ENCODE results near the gene KIFAP3. TPM values are rescaled to one million over a fixed set of nuclear protein-coding genes. Genes with fewer than 3 reads are reported as not detected.

KIFAP3 gene
- total and polyA plus RNA-seq, 4 donors: 4.5 to 11.1 (median 6.9) TPM

GRCh38 chr1:169933984-169934725 is 140.3 kb downstream of the KIFAP3 start:
- H3K27me3 ChIP-seq (ENCODE audit: control insufficient read depth in 4 of 4, insufficient read depth in 4 of 4, low read length in 3 of 4): no peaks in the 10 kb centered on the region
- H3K36me3 ChIP-seq (ENCODE audit: control insufficient read depth in 4 of 4, insufficient read depth in 3 of 4, low read depth in 1 of 4, low read length in 3 of 4): no peaks in the 10 kb centered on the region
- no peak overlapping the region for H3K9ac ChIP-seq (ENCODE audit: low read depth in 1 of 2, low read length in 2 of 2)
- 59% methylated on average over 7 of the region's 7 CpGs for WGBS
- H3K9me3 ChIP-seq (ENCODE audit: control insufficient read depth in 4 of 4, low read length in 3 of 4): no peaks in the 10 kb centered on the region
- H3K4me1 ChIP-seq (ENCODE audit: control insufficient read depth in 4 of 4, insufficient read depth in 4 of 4, low read length in 3 of 4): no peaks in the 10 kb centered on the region
- no peak overlapping the region for H3K27ac ChIP-seq (ENCODE audit: low read depth in 1 of 2, low read length in 2 of 2)
- no peak overlapping the region for H3K4me3 ChIP-seq (ENCODE audit: low read depth in 1 of 3, low read length in 3 of 3)
- DNase-seq (ENCODE audit: low spot score): no peak
- no peak for TF ChIP-seq NR2F2 (IDR thresholded peaks at IDR 0.05)
- no peak for TF ChIP-seq RAD21 (IDR thresholded peaks at IDR 0.05)
- TF ChIP-seq ZBTB33 (IDR thresholded peaks at IDR 0.05): no peak
- TF ChIP-seq TAF1 (conservative IDR thresholded peaks at IDR 0.05): no peak

- H3K27me3 ChIP-seq (ENCODE audit: control insufficient read depth in 4 of 4, insufficient read depth in 4 of 4, low read length in 3 of 4): no peaks in the 10 kb centered on the region
- H3K9ac ChIP-seq (ENCODE audit: low read depth in 1 of 2, low read length in 2 of 2): no peak overlapping the region
- no peak for DNase-seq (ENCODE audit: low spot score)
- no peak overlapping the region for H3K4me3 ChIP-seq (ENCODE audit: low read depth in 1 of 3, low read length in 3 of 3)
- no peaks in the 10 kb centered on the region for H3K36me3 ChIP-seq (ENCODE audit: control insufficient read depth in 4 of 4, insufficient read depth in 3 of 4, low read depth in 1 of 4, low read length in 3 of 4)
- H3K9me3 ChIP-seq (ENCODE audit: control insufficient read depth in 4 of 4, low read length in 3 of 4): no peaks in the 10 kb centered on the region
- H3K27ac ChIP-seq (ENCODE audit: low read depth in 1 of 2, low read length in 2 of 2): no peak overlapping the region
- no peaks in the 10 kb centered on the region for H3K4me1 ChIP-seq (ENCODE audit: control insufficient read depth in 4 of 4, insufficient read depth in 4 of 4, low read length in 3 of 4)
- WGBS: 95% methylated on average over 1 of the region's 1 CpG
- no peak for TF ChIP-seq HNF4A (conservative IDR thresholded peaks at IDR 0.05)
- TF ChIP-seq NR2F2 (IDR thresholded peaks at IDR 0.05): no peak
- no peak for TF ChIP-seq FOXA1 (IDR thresholded peaks at IDR 0.05)
- no peak for TF ChIP-seq GABPA (IDR thresholded peaks at IDR 0.05 in 1 of 2, conservative IDR thresholded peaks at IDR 0.05 in 1 of 2)
- TF ChIP-seq MAX (IDR thresholded peaks at IDR 0.05): no peak
- no peak for TF ChIP-seq FOXA2 (IDR thresholded peaks at IDR 0.05)
- no peak for TF ChIP-seq TAF1 (conservative IDR thresholded peaks at IDR 0.05)
- no peak for TF ChIP-seq EGR1 (IDR thresholded peaks at IDR 0.05; ENCODE audit: low read depth in 2 of 2)
- no peak for TF ChIP-seq RAD21 (IDR thresholded peaks at IDR 0.05)
Measured at GRCh38 chr1:169931795-169932231, 142.7 kb downstream of the KIFAP3 start.

GRCh38 chr1:169929210-169929526 is 145.3 kb downstream of the KIFAP3 start:
- Histone ChIP-seq H3K27ac (ENCODE audit: low read depth in 1 of 2, low read length in 2 of 2) (no peak overlapping the region), H3K4me1 (ENCODE audit: control insufficient read depth in 4 of 4, insufficient read depth in 4 of 4, low read length in 3 of 4) (no peaks in the 10 kb centered on the region), H3K36me3 (ENCODE audit: control insufficient read depth in 4 of 4, insufficient read depth in 3 of 4, low read depth in 1 of 4, low read length in 3 of 4) (no peaks in the 10 kb centered on the region), H3K9ac (ENCODE audit: low read depth in 1 of 2, low read length in 2 of 2) (no peak overlapping the region), H3K4me3 (ENCODE audit: low read depth in 1 of 3, low read length in 3 of 3) (no peak overlapping the region), H3K27me3 (ENCODE audit: control insufficient read depth in 4 of 4, insufficient read depth in 4 of 4, low read length in 3 of 4) (no peaks in the 10 kb centered on the region), H3K9me3 (ENCODE audit: control insufficient read depth in 4 of 4, low read length in 3 of 4) (no peaks in the 10 kb centered on the region)
- TF ChIP-seq YY1 (IDR thresholded peaks at IDR 0.05) (no peak), RAD21 (IDR thresholded peaks at IDR 0.05) (peak in 1 of 2 donors; percentile 3)
- no peak for DNase-seq (ENCODE audit: low spot score)
- WGBS: 17% methylated on average over 1 of the region's 1 CpG
